RPMI8226 (cell line): ENCODE measurements around the gene TTBK1.

Experiments used
- DNase-seq: peaks from one replicate; pipeline ENCODE4 v3.0.0-alpha.2; 2015

The TTBK1 gene

GRCh38 chr6:43307451-43308100 is 64.3 kb downstream of the TTBK1 start:
- DNase-seq: no peak

GRCh38 chr6:43308101-43308989 is 65.1 kb downstream of the TTBK1 start, which contains the start of gene CRIP3:
Gene CRIP3, minus strand, starts transcription at chr6:43308826. Its CDS starts 34 bp downstream, at chr6:43308792.
- peak; percentile 85 for DNase-seq

DNA sequence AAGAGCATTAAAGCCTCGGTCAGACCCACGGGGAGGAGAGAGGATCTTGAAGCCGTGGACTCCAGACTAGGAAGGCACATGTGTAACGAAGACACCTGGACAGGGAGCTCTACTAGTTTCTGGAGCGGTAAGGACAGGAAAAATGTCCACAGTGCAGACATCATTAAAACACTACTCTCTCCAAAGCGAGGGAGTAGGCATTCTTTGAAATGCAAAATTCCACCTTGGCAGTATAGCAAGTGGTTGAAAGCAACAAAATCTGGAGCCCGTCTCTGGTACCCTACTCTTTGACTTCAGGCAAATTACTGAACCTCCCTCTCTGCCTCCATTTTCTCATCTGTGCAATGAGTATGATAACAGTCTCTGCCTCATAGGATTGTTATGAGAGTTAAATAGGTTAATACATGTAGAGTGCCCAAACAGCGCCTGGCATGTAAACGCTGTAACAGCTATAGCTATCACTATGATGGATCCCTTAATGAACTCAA is 65.8 kb downstream of the TTBK1 start:
- DNase-seq: no peak

- no peak for DNase-seq
Measured at GRCh38 chr6:43310134-43310533, 66.9 kb downstream of the TTBK1 start.

DNA sequence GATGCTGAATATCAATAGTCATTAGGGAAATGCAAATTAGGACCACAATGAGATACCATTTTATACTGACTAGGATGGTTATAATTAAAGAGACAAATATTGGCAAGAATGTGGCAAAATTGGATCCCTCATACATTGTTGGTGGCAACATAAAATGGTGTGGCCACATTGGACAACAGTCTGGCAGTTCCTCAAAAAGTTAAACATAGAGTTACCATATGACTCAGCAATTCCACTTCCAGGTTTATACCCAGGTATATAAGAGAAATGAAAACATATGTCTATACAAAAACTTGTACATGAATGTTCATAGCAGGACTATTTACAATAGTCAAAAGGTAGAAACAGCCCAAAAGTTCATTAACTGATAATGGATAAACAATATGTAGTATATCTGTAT is 67.3 kb downstream of the TTBK1 start:
- DNase-seq: peak; percentile 51

GRCh38 chr6:43311666-43312065 is 68.4 kb downstream of the TTBK1 start:
- no peak for DNase-seq

DNA sequence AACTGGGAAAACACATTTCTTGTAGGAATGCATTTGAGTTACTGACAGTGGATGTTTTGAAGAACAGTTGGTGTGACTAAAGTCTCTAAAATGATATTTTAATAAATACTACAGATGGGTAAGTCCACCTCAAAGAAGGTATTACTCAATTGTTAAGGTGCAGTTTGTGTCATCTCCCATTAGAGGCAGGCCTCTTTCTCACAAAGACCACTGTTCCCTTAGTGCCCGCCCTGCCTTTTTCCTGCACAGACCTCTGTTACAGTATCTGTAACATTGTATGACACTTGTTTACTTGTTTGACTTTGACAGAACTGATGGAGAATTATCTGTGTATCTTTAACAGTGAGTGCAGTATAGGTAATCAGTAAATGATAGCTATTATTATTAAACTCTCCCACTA is 70.5 kb downstream of the TTBK1 start:
- no peak for DNase-seq

GRCh38 chr6:43318011-43318410 is 74.7 kb downstream of the TTBK1 start:
- no peak for DNase-seq

DNA sequence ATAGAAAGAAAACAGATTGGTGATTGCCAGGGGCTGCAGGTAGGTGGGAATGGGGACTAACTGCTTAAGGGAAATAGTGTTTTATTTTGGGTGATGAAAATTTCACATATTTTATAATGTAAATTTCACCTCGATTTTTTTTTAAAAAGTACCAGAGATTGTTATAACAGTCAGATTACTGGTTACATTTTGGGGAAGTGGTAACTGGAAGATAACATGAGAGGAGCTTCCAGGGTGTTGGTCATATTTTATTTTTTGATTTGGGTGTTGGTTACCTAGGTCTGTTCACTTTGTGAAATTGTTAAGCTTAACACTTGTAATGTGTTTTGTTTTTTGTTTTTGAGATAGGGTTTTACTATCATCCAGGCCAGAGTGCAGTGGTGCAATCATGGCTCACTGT is 82.6 kb downstream of the TTBK1 start:
- DNase-seq: no peak

- no peak for DNase-seq
Measured at GRCh38 chr6:43328528-43328927, 85.2 kb downstream of the TTBK1 start.

DNA sequence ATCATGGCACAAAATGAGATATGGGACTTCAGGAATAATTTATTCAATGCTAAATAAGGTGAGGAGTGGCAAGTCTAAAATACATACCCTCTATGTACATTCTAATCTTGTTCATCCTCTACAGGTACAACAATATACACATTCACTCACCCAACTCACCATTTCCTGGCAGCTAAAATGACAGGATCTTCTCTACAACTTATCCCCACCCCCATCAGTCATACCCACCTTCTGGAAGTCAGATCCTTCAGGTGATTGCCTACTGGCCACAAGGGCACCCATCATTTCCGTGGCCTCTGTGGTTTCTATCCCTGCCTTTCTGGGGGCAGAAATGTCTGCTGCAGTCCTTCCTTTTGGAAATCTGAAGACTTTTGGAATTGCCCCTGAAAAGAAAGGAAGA is 88.2 kb downstream of the TTBK1 start:
- no peak for DNase-seq

DNA sequence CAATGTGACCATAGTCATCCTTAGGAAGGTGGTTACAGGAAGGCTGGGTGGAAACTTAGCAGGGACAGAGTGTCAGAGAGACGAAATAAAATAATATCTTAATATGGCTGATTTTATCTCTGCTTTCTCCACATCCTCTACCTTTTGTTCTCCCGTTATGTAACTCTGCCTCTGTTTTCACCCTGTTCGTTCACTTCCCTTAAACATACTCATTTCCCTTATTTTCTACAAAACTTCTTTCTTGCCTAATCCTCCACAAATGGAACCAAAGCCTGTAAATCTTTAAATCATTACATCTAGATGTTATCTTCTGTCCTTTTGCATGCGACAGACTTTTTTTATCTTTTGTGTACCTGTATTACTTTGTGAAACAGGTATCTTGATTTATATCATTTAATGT is 88.6 kb downstream of the TTBK1 start:
- no peak for DNase-seq

DNA sequence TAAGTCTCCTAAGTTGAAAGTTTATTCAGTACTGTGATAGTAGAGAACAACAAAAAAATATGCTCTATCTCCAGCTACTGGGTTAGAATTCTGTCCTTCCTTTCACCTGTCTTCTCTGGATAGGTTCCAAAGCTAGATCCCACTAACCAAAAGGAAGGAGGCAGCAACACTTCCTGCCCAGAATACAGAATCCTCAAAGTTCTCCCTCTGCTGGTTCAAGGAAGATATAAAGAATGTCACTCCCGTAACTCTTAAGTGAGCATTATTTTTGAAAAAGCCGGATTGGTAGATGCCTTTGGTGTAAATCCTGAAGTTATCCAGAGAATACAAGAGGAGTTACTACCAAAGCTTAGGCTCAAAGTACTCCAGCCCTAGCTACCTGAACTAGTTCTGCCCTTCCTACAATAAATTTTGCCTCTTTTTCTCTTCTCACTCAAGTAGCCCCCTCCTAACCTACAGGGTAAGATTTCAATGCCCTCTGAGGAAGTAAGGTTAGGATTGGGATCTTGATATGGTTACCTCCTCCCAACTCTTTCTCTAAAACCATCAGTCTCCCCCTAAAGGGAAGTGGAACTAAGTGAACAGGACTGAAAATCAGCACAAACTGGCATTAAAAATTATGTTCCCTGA is 91.3 kb downstream of the TTBK1 start:
- DNase-seq: peak; percentile 49

- no peak for DNase-seq
Measured at GRCh38 chr6:43335469-43335868, 92.2 kb downstream of the TTBK1 start.

DNA sequence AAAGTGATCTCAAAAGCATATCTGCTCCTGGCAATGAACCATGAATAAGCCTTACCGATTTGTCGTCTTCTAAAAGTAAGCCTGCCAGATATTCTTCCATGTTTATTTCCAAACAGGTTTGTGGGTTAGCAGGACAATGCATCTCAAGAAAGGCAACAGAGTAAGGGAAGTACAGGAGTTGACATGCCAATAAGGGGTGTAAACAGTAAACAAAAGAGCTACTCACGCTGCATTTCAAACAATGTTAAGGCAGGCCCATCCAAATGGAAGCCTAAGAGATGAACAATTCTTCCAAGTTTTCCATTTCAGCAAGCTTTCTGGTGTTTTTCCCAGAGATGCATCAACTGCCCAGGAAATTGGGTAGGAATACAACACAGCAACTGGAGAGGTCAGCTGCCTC is 93.1 kb downstream of the TTBK1 start:
- DNase-seq: no peak
